Skeletal muscle satellite cell (primary cell): Measurements from ENCODE around the gene ARAF.

Experiments
- H3K27me3 ChIP-seq: 2 replicates; pipeline ENCODE4 v1.7.0; 2013; ENCODE audit warnings: low read length; ENCODE audit not compliant: control insufficient read depth, insufficient read depth
- H3K36me3 ChIP-seq: 2 replicates; pipeline ENCODE4 v1.7.0; 2013; ENCODE audit warnings: mild to moderate bottlenecking, control low read depth, low read length; ENCODE audit not compliant: insufficient read depth
- H3K4me1 ChIP-seq: 2 replicates; pipeline ENCODE4 v1.7.0; 2013; ENCODE audit warnings: low read length; ENCODE audit not compliant: control insufficient read depth, insufficient read depth
- H3K4me2 ChIP-seq: 2 replicates; pipeline ENCODE4 v1.7.0; 2013; ENCODE audit warnings: mild to moderate bottlenecking, low read length
- H3K4me3 ChIP-seq: 2 replicates; pipeline ENCODE4 v1.7.0; 2013; ENCODE audit warnings: low read length
- H3K9ac ChIP-seq: 2 replicates; pipeline ENCODE4 v1.7.0; 2013; ENCODE audit warnings: mild to moderate bottlenecking, low read depth, low read length, moderate library complexity
- H3K9me3 ChIP-seq: replicated peaks from 2 replicates; pipeline ENCODE4 v1.7.0; 2013; ENCODE audit warnings: mild to moderate bottlenecking, control low read depth, low read length

ARAF gene

DNA sequence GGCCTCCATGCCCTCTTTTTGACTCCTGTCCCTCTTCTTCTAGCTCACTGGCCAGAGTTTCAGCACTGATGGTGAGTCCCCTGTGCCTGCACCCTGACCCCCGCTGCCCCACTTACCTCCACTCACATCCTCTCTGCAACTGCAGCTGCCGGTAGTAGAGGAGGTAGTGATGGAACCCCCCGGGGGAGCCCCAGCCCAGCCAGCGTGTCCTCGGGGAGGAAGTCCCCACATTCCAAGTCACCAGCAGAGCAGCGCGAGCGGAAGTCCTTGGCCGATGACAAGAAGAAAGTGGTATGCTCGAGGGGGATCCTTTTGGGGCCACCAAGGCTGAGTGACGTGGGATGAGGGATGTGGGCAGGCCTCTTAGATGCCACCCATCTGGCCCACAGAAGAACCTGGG is 5.8 kb downstream of the ARAF start:
- H3K4me3 ChIP-seq = no peak overlapping the region
- peaks cover 41% of the 10 kb centered on the region for H3K36me3 ChIP-seq
- H3K9me3 ChIP-seq = no peaks in the 10 kb centered on the region
- no peak overlapping the region for H3K4me2 ChIP-seq
- peaks cover 18% of the 10 kb centered on the region for H3K4me1 ChIP-seq
- H3K27me3 ChIP-seq = no peaks in the 10 kb centered on the region
- no peak overlapping the region for H3K9ac ChIP-seq

DNA sequence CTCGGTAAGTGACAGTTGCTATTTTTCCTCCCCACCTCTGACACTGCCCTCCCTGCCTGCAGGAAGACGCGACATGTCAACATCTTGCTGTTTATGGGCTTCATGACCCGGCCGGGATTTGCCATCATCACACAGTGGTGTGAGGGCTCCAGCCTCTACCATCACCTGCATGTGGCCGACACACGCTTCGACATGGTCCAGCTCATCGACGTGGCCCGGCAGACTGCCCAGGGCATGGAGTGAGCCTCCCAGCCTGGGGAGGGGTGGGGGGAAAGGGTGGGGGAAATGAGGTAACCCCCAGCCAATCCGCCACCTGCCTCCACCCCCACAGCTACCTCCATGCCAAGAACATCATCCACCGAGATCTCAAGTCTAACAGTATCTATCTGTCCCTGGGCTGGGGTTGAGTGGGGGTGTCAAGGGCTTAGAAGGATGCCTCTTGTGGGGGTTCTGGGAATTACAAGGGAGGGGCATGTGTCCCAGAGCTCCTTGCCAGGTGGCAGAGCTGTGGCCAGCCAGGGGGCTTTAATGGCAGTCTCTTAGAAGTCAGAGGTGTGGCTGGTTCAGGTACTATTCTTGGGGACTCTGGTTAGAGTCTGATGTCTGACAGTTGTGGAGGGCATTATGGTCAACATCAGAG is 7.8 kb downstream of the ARAF start:
- H3K4me3 ChIP-seq = no peak overlapping the region
- no peak overlapping the region for H3K9ac ChIP-seq
- no peak overlapping the region for H3K4me2 ChIP-seq
- H3K27me3 ChIP-seq = no peaks in the 10 kb centered on the region
- H3K4me1 ChIP-seq = peaks cover 18% of the 10 kb centered on the region
- peaks cover 38% of the 10 kb centered on the region for H3K36me3 ChIP-seq
- H3K9me3 ChIP-seq = no peaks in the 10 kb centered on the region

DNA sequence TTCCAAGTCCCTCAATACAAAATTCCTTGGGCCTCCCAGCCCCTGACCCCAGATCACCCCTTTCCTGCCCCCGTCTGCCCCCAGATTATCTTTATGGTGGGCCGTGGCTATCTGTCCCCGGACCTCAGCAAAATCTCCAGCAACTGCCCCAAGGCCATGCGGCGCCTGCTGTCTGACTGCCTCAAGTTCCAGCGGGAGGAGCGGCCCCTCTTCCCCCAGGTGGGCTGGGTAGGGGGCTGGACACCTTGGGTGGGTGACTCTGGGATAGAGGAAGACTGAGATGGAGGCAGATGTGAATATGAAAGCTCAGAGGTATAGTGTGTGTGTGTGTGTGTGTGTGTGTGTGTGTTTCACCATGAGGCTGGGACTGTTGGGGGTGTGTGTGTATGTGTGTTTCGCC is 9.8 kb downstream of the ARAF start:
- Histone ChIP-seq H3K4me3 (no peak overlapping the region), H3K36me3 (peaks cover 29% of the 10 kb centered on the region), H3K9me3 (no peaks in the 10 kb centered on the region), H3K27me3 (no peaks in the 10 kb centered on the region), H3K4me1 (peaks cover 12% of the 10 kb centered on the region), H3K4me2 (no peak overlapping the region), H3K9ac (no peak overlapping the region)

DNA sequence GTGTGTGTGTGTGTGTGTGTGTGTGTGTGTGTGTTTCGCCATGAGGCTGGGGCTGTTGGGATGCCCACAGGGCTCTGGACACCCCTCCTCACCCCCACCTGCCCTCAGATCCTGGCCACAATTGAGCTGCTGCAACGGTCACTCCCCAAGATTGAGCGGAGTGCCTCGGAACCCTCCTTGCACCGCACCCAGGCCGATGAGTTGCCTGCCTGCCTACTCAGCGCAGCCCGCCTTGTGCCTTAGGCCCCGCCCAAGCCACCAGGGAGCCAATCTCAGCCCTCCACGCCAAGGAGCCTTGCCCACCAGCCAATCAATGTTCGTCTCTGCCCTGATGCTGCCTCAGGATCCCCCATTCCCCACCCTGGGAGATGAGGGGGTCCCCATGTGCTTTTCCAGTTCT is 10.2 kb downstream of the ARAF start:
- peaks cover 12% of the 10 kb centered on the region for H3K4me1 ChIP-seq
- no peak overlapping the region for H3K4me3 ChIP-seq
- no peaks in the 10 kb centered on the region for H3K9me3 ChIP-seq
- H3K9ac ChIP-seq = no peak overlapping the region
- no peaks in the 10 kb centered on the region for H3K27me3 ChIP-seq
- H3K36me3 ChIP-seq = peaks cover 29% of the 10 kb centered on the region
- H3K4me2 ChIP-seq = no peak overlapping the region

DNA sequence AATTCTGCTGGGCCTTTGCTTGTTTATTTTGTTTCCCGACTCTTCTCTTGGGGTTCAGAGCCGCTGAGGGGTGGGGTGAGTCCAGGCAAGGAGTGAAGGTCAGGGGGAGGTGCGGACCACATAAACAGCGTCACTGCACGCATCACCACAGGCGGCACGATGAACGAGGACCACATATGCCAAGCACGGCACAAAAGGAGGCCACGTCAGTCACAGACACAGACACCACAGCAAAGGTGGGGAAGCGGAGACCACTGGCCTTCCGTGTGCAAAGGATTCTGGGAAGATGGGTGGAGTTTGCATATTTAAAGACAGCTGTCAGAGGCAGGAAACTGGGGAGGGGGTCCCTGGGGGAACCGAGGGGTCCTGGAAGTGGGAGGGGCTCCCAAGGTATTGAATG is 10.9 kb downstream of the ARAF start:
- H3K4me3 ChIP-seq = no peak overlapping the region

DNA sequence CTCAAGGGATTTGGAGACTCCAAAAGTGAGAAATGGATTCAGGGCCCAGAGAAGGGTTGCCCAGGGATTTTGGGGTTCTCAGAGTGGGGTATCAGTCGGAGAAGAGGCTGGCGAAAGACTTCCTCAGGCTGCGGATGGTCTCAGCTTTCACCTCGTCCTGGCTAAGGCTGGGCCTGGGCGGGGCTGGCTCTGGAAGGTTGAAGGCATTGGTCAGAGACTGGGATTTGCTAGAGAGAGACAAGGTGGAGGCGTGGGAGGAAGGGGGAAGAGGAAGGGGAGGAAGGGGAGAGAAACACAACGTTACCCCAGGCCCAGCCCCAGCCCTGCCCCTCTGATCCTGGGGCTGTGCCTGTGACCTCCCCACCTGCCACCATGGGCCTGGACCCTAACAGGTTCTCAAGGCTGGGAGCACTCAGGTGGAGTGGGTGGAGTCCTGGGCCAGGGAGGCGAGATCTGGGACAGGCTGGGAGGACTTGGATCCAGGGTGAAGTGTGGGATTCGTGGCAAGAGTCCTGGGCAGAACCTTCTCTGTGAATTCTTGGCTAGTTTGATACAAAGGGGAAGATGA is 11.9 kb downstream of the ARAF start:
- no peaks in the 10 kb centered on the region for H3K27me3 ChIP-seq
- no peak overlapping the region for H3K9ac ChIP-seq
- H3K4me3 ChIP-seq = no peak overlapping the region
- H3K36me3 ChIP-seq = peaks cover 27% of the 10 kb centered on the region
- peaks cover 19% of the 10 kb centered on the region for H3K4me1 ChIP-seq
- no peak overlapping the region for H3K4me2 ChIP-seq
- no peaks in the 10 kb centered on the region for H3K9me3 ChIP-seq

More for the DNA sequence above, 10.9 kb downstream of the ARAF start:
- Histone ChIP-seq H3K9ac (no peak overlapping the region), H3K36me3 (peaks cover 29% of the 10 kb centered on the region), H3K4me2 (no peak overlapping the region), H3K27me3 (no peaks in the 10 kb centered on the region), H3K9me3 (no peaks in the 10 kb centered on the region), H3K4me1 (peaks cover 12% of the 10 kb centered on the region)

GRCh38 chrX:47573341-47574075 is 12.5 kb downstream of the ARAF start:
- Histone ChIP-seq H3K4me1 (peaks cover 24% of the 10 kb centered on the region), H3K36me3 (peaks cover 21% of the 10 kb centered on the region), H3K4me3 (no peak overlapping the region), H3K4me2 (no peak overlapping the region), H3K27me3 (no peaks in the 10 kb centered on the region), H3K9ac (no peak overlapping the region), H3K9me3 (no peaks in the 10 kb centered on the region)

GRCh38 chrX:47574076-47574546 is 13.1 kb downstream of the ARAF start:
- Histone ChIP-seq H3K36me3 (peaks cover 17% of the 10 kb centered on the region), H3K9ac (no peak overlapping the region), H3K9me3 (no peaks in the 10 kb centered on the region), H3K27me3 (no peaks in the 10 kb centered on the region), H3K4me1 (peaks cover 30% of the 10 kb centered on the region), H3K4me2 (no peak overlapping the region), H3K4me3 (no peak overlapping the region)

DNA sequence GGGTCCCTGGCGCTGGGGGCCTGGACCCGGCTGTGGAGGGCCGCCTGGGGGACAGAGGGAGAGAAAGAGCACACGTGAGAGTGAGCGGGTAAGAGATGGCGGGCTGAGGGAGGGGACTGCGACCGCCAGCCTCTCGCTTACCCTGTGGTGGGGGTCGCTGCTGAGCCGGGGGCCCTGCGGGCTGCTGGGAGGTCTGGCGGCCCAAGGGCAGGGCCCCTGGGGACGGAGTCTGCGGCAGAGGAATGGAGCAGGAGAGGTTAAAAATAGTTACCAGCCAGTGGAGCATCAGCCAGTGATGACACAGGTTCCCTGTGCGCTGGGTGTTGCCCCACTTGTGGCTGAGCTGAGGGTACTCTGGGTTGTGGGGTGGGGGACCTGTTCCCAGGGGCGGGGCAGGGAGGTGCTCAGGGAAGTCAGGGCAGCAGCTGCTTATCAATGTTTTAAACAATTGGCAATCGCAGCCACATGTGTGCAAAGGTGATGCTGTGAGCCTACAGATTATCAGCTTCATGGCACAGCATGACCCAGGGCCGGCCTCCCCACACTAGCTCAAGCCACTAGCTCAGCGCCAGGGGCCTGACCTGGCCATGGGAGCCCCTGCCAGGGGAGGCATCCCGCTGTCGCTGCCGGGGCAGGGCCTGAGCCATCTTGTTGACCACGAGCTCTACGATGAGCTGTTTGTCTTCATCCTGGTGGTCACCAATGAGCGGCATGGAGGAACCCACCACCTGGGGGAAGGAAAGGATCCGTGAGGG is 13.7 kb downstream of the ARAF start:
- Histone ChIP-seq H3K9me3 (no peaks in the 10 kb centered on the region), H3K4me1 (peaks cover 35% of the 10 kb centered on the region), H3K9ac (no peak overlapping the region), H3K4me2 (no peak overlapping the region), H3K27me3 (no peaks in the 10 kb centered on the region), H3K36me3 (peaks cover 16% of the 10 kb centered on the region), H3K4me3 (no peak overlapping the region)

- Histone ChIP-seq H3K4me2 (no peak overlapping the region), H3K9me3 (no peaks in the 10 kb centered on the region), H3K36me3 (peaks cover 11% of the 10 kb centered on the region), H3K27me3 (no peaks in the 10 kb centered on the region), H3K4me1 (peaks cover 35% of the 10 kb centered on the region), H3K4me3 (no peak overlapping the region), H3K9ac (no peak overlapping the region)
Observed at GRCh38 chrX:47576021-47576898, 15.3 kb downstream of the ARAF start.
